ENCODE measurements around the gene MALRD1. TPM values are rescaled to one million over a fixed set of nuclear protein-coding genes. Genes with fewer than 3 reads are reported as not detected.

MALRD1 gene
- total and polyA plus RNA-seq, 4 donors: 0.17 to 17.9 (median 4.1) TPM

DNA sequence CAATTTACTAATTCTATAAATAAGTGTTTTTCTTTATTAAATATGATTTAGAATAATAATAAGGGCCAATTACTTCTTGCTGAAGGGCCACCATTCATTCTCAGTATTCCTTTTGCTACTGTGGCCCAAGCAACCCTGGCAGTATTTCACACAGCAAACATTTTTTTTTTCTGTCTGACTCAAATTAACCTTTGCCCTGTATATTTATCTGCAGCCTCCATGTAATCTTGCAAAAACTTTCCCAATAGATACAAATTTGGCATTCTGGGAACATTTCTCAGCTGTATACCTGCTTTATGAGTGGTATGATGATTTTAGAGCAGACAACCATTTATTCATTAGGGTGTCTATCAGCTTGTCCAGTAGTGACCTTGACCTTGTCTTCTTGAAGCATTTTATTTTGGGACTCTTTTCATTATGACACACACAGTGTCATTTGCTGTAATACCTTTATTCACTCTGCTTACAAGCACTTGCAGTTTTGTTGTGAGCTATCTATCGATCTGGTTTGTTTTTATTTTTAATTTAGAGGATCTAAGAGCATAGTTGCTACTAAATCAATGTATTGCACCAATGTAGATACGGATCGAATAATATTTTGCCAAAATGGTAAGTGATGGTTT lies 607.9 kb downstream of the MALRD1 start:
- Histone ChIP-seq H3K27ac (ENCODE audit: low read depth in 1 of 2, low read length in 1 of 2) (no peak overlapping the region), H3K27me3 (ENCODE audit: control insufficient read depth in 3 of 3, insufficient read depth in 3 of 3, low read length in 2 of 3) (no peaks in the 10 kb centered on the region), H3K4me3 (no peak overlapping the region), H3K36me3 (ENCODE audit: control insufficient read depth in 4 of 4, insufficient read depth in 4 of 4, low read length in 4 of 4) (no peaks in the 10 kb centered on the region), H3K9me3 (ENCODE audit: control insufficient read depth in 4 of 4, insufficient read depth in 3 of 4, low read length in 3 of 4) (no peaks in the 10 kb centered on the region), H3K9ac (ENCODE audit: insufficient read depth in 1 of 2, low read length in 2 of 2) (no peak overlapping the region), H3K4me1 (ENCODE audit: control insufficient read depth in 5 of 5, insufficient read depth in 5 of 5, low read length in 5 of 5) (no peaks in the 10 kb centered on the region)
- DNase-seq (no peak), ATAC-seq (ENCODE audit: insufficient read depth, low FRiP score) (no peak)
- WGBS, 2 donors: 96 to 97% methylated on average over 3 of the region's 3 CpGs
- TF ChIP-seq, protein P1, sequence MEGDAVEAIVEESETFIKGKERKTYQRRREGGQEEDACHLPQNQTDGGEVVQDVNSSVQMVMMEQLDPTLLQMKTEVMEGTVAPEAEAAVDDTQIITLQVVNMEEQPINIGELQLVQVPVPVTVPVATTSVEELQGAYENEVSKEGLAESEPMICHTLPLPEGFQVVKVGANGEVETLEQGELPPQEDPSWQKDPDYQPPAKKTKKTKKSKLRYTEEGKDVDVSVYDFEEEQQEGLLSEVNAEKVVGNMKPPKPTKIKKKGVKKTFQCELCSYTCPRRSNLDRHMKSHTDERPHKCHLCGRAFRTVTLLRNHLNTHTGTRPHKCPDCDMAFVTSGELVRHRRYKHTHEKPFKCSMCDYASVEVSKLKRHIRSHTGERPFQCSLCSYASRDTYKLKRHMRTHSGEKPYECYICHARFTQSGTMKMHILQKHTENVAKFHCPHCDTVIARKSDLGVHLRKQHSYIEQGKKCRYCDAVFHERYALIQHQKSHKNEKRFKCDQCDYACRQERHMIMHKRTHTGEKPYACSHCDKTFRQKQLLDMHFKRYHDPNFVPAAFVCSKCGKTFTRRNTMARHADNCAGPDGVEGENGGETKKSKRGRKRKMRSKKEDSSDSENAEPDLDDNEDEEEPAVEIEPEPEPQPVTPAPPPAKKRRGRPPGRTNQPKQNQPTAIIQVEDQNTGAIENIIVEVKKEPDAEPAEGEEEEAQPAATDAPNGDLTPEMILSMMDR (IDR thresholded peaks at IDR 0.05; ENCODE audit: control extremely low read depth, extremely low read depth): no peak

DNA sequence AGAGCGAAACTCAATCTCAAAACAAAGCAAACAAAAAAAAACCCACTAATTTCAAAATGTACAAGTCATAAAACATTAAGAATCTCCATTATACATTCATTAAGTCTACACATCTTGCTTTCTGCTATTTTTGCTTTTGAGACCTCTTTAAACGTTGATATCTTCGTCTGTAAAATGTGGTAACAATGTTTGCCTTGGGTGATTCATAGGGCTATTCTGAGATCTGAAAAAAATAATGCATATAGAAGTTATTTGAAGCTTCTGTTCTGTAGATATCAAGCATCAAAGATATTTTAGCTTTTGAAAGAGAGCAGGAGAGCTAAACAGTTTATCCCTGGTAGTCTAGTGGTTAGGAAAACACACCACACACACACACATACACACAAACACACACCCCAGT lies 609.5 kb downstream of the MALRD1 start:
- ATAC-seq (ENCODE audit: insufficient read depth, low FRiP score) (no peak), DNase-seq (no peak)
- Histone ChIP-seq H3K4me1 (ENCODE audit: control insufficient read depth in 5 of 5, insufficient read depth in 5 of 5, low read length in 5 of 5) (no peaks in the 10 kb centered on the region), H3K9ac (ENCODE audit: insufficient read depth in 1 of 2, low read length in 2 of 2) (no peak overlapping the region), H3K36me3 (ENCODE audit: control insufficient read depth in 4 of 4, insufficient read depth in 4 of 4, low read length in 4 of 4) (no peaks in the 10 kb centered on the region), H3K4me3 (no peak overlapping the region), H3K27me3 (ENCODE audit: control insufficient read depth in 3 of 3, insufficient read depth in 3 of 3, low read length in 2 of 3) (no peaks in the 10 kb centered on the region), H3K9me3 (ENCODE audit: control insufficient read depth in 4 of 4, insufficient read depth in 3 of 4, low read length in 3 of 4) (no peaks in the 10 kb centered on the region), H3K27ac (ENCODE audit: low read depth in 1 of 2, low read length in 1 of 2) (no peak overlapping the region)
- TF ChIP-seq, protein P1 (IDR thresholded peaks at IDR 0.05; ENCODE audit: control extremely low read depth, extremely low read depth): no peak
- 75 to 88% methylated on average over 3 of the region's 3 CpGs for WGBS, 2 donors

DNA sequence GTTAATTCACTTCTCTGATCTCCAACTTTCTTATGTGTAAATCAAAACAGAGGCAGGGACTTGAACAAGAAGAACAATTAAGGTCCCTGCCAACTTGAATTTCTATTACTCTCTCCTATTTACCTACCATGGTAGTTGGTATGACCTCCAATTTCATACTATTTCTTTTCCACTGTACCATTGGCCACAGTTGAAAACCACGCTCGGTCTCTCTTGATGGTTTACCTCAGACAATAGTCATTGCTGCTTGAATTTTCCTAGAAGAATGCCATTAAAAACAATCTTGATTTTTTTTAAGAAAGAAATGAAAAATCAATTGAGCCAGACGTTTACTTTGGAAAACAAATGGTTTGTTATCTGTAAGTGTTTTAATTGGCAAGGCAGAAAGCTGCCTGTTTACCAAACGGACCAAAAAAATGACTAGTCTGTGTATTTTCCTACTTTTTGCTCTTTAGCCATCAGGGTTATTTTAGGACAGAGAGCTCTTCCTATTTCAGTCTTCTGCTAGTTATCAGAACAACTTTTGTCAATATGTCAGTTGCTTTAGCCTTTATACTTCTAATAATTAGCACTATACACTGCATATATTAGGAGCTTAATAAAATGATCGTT lies 610.1 kb downstream of the MALRD1 start:
- Histone ChIP-seq H3K9me3 (ENCODE audit: control insufficient read depth in 4 of 4, insufficient read depth in 3 of 4, low read length in 3 of 4) (no peaks in the 10 kb centered on the region), H3K9ac (ENCODE audit: insufficient read depth in 1 of 2, low read length in 2 of 2) (no peak overlapping the region), H3K36me3 (ENCODE audit: control insufficient read depth in 4 of 4, insufficient read depth in 4 of 4, low read length in 4 of 4) (no peaks in the 10 kb centered on the region), H3K4me1 (ENCODE audit: control insufficient read depth in 5 of 5, insufficient read depth in 5 of 5, low read length in 5 of 5) (no peaks in the 10 kb centered on the region), H3K27me3 (ENCODE audit: control insufficient read depth in 3 of 3, insufficient read depth in 3 of 3, low read length in 2 of 3) (no peaks in the 10 kb centered on the region), H3K4me3 (no peak overlapping the region), H3K27ac (ENCODE audit: low read depth in 1 of 2, low read length in 1 of 2) (no peak overlapping the region)
- no peak for DNase-seq
- no peak for ATAC-seq (ENCODE audit: insufficient read depth, low FRiP score)
- 70 to 79% methylated on average over 5 of the region's 5 CpGs for WGBS, 2 donors
- TF ChIP-seq, protein P1 (IDR thresholded peaks at IDR 0.05; ENCODE audit: control extremely low read depth, extremely low read depth): no peak
